GM19193 (cell line): ENCODE results near the gene HP.

Experiments
- POLR2A ChIP-seq: IDR thresholded peaks from 4 replicates; pipeline ENCODE4 v1.6.1; 2011; ENCODE audit not compliant: insufficient read depth, insufficient read length; ENCODE audit errors: extremely low read depth

The HP gene

DNA sequence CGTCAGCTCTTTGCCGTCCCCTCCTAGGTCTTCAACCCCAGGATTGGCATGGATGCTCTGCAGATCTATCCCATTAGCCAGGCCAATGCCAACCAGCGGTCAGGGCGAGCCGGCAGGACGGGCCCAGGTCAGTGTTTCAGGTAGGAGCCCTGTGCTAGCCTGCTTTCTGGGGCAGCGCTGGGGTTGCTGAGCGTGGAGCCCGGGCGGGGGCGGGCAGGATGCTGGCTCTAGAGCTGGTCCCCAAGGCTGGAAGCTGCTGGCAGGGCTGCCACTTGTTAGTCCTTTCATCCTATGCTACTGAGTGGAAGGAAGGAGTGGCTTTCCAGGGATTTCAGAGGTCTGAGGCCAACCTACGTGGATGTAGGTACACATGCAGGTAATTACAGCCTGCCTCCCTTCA lies 51.7 kb downstream of the HP start:
- TF ChIP-seq POLR2A = no peak

- no peak for TF ChIP-seq POLR2A
Measured at GRCh38 chr16:72107371-72107770, 53.1 kb downstream of the HP start.

DNA sequence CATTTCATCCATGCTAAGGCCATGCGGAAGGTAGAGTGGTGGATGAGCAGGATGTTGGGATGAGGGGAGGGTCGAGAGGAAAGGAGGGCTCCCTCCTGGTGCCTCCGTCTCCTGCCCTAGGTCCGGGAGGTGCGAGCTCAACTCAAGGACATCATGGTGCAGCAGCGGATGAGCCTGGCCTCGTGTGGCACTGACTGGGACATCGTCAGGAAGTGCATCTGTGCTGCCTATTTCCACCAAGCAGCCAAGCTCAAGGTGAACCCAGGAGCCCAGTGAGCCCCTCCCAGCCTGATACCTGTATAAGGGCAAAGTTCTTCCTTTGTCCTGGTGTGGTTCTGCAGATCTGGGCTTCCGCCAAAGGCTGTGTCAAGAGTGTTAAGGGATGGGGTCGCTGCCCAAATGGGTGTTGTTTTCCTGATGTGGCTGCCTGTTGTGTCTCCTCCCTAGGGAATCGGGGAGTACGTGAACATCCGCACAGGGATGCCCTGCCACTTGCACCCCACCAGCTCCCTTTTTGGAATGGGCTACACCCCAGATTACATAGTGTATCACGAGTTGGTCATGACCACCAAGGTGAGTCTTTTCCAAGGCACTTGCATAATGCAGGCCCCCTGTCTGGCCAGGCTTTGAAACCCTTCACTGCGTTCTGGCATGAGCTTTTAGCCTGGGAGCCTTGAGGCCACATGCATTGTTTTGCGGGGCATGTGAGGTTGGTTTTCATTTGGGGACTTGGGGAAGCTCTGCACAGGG lies 54.2 kb downstream of the HP start:
- TF ChIP-seq POLR2A = no peak

GRCh38 chr16:72109300-72109699 lies 55.0 kb downstream of the HP start:
- TF ChIP-seq POLR2A = no peak

DNA sequence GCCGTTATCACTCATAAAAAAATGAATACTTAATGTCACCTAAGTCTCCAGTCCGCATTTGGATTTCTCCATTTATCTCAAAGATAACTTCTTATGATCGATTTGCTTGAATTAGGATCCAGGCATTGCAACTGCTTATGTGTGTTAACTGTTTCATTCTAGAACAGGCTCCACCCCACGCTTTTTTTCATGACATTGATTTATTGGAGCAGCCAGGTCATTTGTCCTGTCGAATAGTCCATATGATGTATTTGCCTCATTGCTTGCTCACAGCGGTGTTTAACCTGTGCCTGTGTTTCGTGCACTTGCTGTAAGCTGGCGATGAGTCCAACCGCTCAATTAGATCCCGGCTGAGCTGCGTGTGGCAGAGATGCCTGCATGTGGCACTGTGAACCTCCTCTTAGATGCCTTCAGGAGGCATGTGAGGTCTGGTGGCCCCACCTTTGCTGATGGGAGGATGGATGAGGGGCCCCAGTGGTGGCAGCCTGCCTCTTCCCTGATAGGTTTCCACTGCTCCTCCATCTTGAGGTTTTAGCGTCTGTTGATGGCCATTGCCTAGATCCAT lies 55.7 kb downstream of the HP start:
- no peak for TF ChIP-seq POLR2A
